Choroid plexus epithelial cell (primary cell): ENCODE data around the gene PRSS27.
"Not testable (repeated sequence)": the region's sequence is repeated elsewhere in the genome, so short reads cannot be mapped to it uniquely, and the experiment has no call there.

ENCODE experiments used
- DNase-seq: peaks from one replicate; pipeline ENCODE4 v3.0.0-alpha.2; 2010; ENCODE audit warnings: low read depth
- H3K4me3 ChIP-seq: 2 replicates; pipeline ENCODE4 v1.5.1; 2011; ENCODE audit warnings: low read depth, mild to moderate bottlenecking, control low read depth, low read length, moderate library complexity
- CTCF ChIP-seq: conservative IDR thresholded peaks from 2 replicates; pipeline ENCODE4 v1.5.1; 2011; ENCODE audit warnings: low read depth, mild to moderate bottlenecking, control low read depth, inconsistent platforms, low read length, moderate library complexity

The PRSS27 gene

GRCh38 chr16:2675021-2675420 lies 45.0 kb downstream of the PRSS27 start:
- TF ChIP-seq CTCF, result no peak

GRCh38 chr16:2673066-2673999 lies 46.7 kb downstream of the PRSS27 start:
- DNase-seq, result peak; percentile 95
- peak overlapping the region; percentile 70 for H3K4me3 ChIP-seq
- no peak for TF ChIP-seq CTCF

More at GRCh38 chr16:2675021-2675420, 45.0 kb downstream of the PRSS27 start:
- no peak overlapping the region for H3K4me3 ChIP-seq
- no peak for DNase-seq

DNA sequence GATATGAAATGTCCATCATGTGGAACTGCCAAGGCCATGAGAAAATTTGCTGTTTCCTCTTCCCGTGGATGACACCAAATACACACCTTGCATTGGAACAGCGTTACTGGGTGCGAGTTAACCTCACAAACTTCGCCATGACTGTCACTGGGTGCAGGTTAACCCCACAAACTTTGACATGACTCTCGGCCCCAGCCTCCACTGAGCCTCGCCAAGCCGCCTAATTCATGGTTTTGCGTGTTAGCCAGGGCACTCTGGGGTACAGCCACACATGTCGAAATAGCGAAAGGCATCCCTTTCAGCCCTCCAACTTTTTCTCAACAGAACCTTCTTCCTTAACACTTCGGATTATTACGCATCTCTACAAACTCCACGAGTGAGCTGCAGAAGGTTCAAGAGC lies 48.3 kb downstream of the PRSS27 start:
- no peak for DNase-seq
- TF ChIP-seq CTCF, result no peak
- H3K4me3 ChIP-seq, result no peak overlapping the region

DNA sequence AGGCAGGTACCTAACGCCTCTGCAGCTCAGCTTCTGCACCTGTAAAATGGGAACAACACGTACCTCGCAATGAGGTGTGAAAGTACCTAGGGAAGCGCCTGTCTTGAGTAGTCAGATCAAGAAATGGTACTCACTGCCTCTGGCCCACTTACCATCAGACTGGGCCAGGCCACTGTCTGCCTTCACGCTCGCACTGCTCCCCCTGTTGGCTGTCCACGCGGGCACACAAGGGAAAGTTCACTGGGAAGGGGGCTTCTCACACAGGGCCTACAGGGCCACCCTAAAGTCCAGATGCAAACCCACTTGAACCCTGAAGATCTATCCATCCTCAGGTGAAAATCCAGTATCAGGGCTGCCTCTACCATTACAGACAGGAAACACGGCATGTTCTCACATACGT lies 48.8 kb downstream of the PRSS27 start:
- peak; percentile 20 for DNase-seq
- TF ChIP-seq CTCF, result peak; percentile 46
- H3K4me3 ChIP-seq, result not testable (repeated sequence)

GRCh38 chr16:2670017-2670416 lies 50.0 kb downstream of the PRSS27 start:
- H3K4me3 ChIP-seq, result not testable (repeated sequence)
- peak; percentile 54 for DNase-seq
- TF ChIP-seq CTCF, result peak; percentile 71

- not testable (repeated sequence) for H3K4me3 ChIP-seq, DNase-seq
Measured at GRCh38 chr16:2669587-2669986, 50.4 kb downstream of the PRSS27 start.

- H3K4me3 ChIP-seq, DNase-seq: not testable (repeated sequence)
Measured at GRCh38 chr16:2666671-2667070, 53.4 kb downstream of the PRSS27 start.

DNA sequence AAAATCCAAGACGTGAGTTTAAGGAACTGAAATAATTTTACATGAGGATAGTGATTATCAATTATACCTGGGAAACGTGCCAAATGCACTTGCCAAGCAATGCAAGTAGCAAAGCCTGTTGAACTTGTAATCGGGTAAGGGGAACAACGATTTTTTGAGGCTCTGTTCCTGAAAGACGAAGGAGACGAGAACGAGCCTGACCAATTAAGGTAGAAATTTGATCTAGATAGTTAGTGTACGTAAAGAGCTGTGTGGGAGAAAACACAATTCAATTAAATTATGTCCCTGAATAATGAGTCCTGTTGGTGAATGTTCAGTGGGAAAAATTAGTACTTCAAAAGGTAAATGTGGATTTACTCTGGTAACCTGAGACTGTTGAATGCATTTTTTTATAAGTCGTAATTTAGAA lies 55.4 kb downstream of the PRSS27 start:
- no peak for DNase-seq
- H3K4me3 ChIP-seq, result no peak overlapping the region
- TF ChIP-seq CTCF, result no peak
